K562 (cell line): ENCODE results near the gene PTPN14.

Experiments
- FOXK1 ChIP-seq: sonication (generic); formaldehyde crosslinking; IDR thresholded peaks from 2 replicates; pipeline ENCODE4 v1.8.0; 2022; ENCODE audit warnings: missing genetic modification reagents, mild to moderate bottlenecking, borderline replicate concordance
- IRF2 ChIP-seq: sonication (generic); formaldehyde crosslinking; IDR thresholded peaks from 2 replicates; pipeline ENCODE4 v1.8.1; 2022; ENCODE audit warnings: mild to moderate bottlenecking, missing genetic modification reagents
- JUND ChIP-seq, 2 experiments: IDR thresholded peaks; 2 replicates in 1 of 2; 3 replicates in 1 of 2; pipeline ENCODE4 v1.6.1; 2011; ENCODE audit warnings: borderline replicate concordance in 2 of 2, low read depth in 2 of 2, low read length in 2 of 2, improper control_type of control experiment in 1 of 2, missing biosample characterization in 1 of 2, missing genetic modification characterization in 1 of 2, missing genetic modification reagents in 1 of 2
- KAT7 ChIP-seq: sonication (generic); formaldehyde crosslinking; IDR thresholded peaks from 2 replicates; pipeline ENCODE4 v1.8.0; 2022; ENCODE audit warnings: missing genetic modification reagents, mild to moderate bottlenecking, borderline replicate concordance
- NR2C2 ChIP-seq, 2 experiments: fragments of 200-800 bp in 1 of 2; sonication (Bioruptor generic) in 1 of 2; sonication (generic) in 1 of 2; formaldehyde crosslinking in 1 of 2; IDR thresholded peaks; 2 replicates each; pipeline versions ENCODE4 v1.6.1 to v1.8.0; 2016 to 2022; ENCODE audit warnings: mild to moderate bottlenecking in 1 of 2, missing compliant biosample characterization in 1 of 2, missing genetic modification characterization in 1 of 2, missing genetic modification reagents in 1 of 2
- POLR2A ChIP-seq: fragments of 450-650 bp; conservative IDR thresholded peaks from 2 replicates; pipeline ENCODE4 v1.6.1; 2016
- RBFOX2 ChIP-seq: fragments of 200-400 bp; formaldehyde crosslinking; IDR thresholded peaks from 2 replicates; pipeline ENCODE4 v1.6.1; 2017; ENCODE audit warnings: low read depth, mild to moderate bottlenecking, low read length, moderate library complexity
- RCOR1 ChIP-seq, 2 experiments: IDR thresholded peaks; 2 replicates each; pipeline ENCODE4 v1.6.1; 2012; ENCODE audit warnings: low read depth in 2 of 2, low read length in 2 of 2, borderline replicate concordance in 1 of 2, improper control_type of control experiment in 1 of 2
- TCFL5 ChIP-seq: fragments of 250-450 bp; sonication (Bioruptor Pico); conservative IDR thresholded peaks from 2 replicates; pipeline ENCODE4 v1.6.1; 2021; ENCODE audit warnings: mild to moderate bottlenecking, moderate library complexity, matching md5 sums
- TF ChIP-seq, protein P1 (sequence below): sonication (generic); formaldehyde crosslinking; IDR thresholded peaks from 2 replicates; pipeline ENCODE4 v1.5.0; 2020; ENCODE audit warnings: missing genetic modification reagents
- TF ChIP-seq, protein P2 (sequence below): fragments of 450-650 bp; formaldehyde crosslinking; IDR thresholded peaks from 2 replicates; pipeline ENCODE4 v1.4.0; 2020; ENCODE audit warnings: mild to moderate bottlenecking, moderate library complexity
- TF ChIP-seq, protein P3 (sequence below), 3 experiments: IDR thresholded peaks in 2 of 3; conservative IDR thresholded peaks in 1 of 3; 2 replicates each; pipeline ENCODE4 v1.5.1; 2011 to 2012; ENCODE audit warnings: low read length in 3 of 3, mild to moderate bottlenecking in 3 of 3, control low read depth in 2 of 3, improper control_type of control experiment in 1 of 3, inconsistent platforms in 1 of 3, low read depth in 1 of 3, mixed read lengths in 1 of 3, moderate library complexity in 1 of 3; ENCODE audit not compliant: insufficient read depth in 2 of 3
- TF ChIP-seq, protein P4 (sequence below): sonication (generic); formaldehyde crosslinking; IDR thresholded peaks from 2 replicates; pipeline ENCODE4 v1.8.0; 2022; ENCODE audit warnings: mild to moderate bottlenecking, low read depth, missing genetic modification reagents

DNA sequence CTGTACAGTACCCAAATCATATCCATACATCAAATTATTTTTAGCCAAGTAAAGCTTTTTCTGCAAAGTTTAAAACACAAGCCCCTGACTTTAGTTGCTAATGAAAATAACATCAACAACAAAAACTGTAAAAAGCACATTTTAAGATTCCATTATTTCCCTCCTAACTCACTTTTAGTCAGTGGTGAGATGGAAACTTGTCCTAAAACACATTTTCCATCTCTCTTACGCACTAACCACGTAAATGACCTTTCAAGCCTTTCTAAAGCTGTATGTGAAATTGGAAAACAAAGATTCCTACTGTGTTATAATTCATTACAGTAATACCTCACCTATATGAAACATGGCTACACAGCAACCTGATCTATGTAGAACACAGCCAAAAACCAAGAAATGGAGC lies 77.5 kb downstream of the PTPN14 start:
- TF ChIP-seq, protein P1, sequence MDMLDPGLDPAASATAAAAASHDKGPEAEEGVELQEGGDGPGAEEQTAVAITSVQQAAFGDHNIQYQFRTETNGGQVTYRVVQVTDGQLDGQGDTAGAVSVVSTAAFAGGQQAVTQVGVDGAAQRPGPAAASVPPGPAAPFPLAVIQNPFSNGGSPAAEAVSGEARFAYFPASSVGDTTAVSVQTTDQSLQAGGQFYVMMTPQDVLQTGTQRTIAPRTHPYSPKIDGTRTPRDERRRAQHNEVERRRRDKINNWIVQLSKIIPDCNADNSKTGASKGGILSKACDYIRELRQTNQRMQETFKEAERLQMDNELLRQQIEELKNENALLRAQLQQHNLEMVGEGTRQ = no peak
- TF ChIP-seq NR2C2 (CRISPR knock-in tag; IDR thresholded peaks at IDR 0.05) = no peak
- TF ChIP-seq NR2C2 (tag; IDR thresholded peaks at IDR 0.05) = no peak
- no peak for TF ChIP-seq FOXK1
- TF ChIP-seq, protein P2, sequence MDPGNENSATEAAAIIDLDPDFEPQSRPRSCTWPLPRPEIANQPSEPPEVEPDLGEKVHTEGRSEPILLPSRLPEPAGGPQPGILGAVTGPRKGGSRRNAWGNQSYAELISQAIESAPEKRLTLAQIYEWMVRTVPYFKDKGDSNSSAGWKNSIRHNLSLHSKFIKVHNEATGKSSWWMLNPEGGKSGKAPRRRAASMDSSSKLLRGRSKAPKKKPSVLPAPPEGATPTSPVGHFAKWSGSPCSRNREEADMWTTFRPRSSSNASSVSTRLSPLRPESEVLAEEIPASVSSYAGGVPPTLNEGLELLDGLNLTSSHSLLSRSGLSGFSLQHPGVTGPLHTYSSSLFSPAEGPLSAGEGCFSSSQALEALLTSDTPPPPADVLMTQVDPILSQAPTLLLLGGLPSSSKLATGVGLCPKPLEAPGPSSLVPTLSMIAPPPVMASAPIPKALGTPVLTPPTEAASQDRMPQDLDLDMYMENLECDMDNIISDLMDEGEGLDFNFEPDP (CRISPR knock-in tag) = no peak
- no peak for TF ChIP-seq POLR2A
- TF ChIP-seq KAT7 (CRISPR knock-in tag) = no peak
- TF ChIP-seq, protein P3, sequence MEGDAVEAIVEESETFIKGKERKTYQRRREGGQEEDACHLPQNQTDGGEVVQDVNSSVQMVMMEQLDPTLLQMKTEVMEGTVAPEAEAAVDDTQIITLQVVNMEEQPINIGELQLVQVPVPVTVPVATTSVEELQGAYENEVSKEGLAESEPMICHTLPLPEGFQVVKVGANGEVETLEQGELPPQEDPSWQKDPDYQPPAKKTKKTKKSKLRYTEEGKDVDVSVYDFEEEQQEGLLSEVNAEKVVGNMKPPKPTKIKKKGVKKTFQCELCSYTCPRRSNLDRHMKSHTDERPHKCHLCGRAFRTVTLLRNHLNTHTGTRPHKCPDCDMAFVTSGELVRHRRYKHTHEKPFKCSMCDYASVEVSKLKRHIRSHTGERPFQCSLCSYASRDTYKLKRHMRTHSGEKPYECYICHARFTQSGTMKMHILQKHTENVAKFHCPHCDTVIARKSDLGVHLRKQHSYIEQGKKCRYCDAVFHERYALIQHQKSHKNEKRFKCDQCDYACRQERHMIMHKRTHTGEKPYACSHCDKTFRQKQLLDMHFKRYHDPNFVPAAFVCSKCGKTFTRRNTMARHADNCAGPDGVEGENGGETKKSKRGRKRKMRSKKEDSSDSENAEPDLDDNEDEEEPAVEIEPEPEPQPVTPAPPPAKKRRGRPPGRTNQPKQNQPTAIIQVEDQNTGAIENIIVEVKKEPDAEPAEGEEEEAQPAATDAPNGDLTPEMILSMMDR (IDR thresholded peaks at IDR 0.05 in 2 of 3, conservative IDR thresholded peaks at IDR 0.05 in 1 of 3; ENCODE audit: insufficient read depth in 2 of 3, low read depth in 1 of 3, low read length in 3 of 3) = no peak
- TF ChIP-seq, protein P4, sequence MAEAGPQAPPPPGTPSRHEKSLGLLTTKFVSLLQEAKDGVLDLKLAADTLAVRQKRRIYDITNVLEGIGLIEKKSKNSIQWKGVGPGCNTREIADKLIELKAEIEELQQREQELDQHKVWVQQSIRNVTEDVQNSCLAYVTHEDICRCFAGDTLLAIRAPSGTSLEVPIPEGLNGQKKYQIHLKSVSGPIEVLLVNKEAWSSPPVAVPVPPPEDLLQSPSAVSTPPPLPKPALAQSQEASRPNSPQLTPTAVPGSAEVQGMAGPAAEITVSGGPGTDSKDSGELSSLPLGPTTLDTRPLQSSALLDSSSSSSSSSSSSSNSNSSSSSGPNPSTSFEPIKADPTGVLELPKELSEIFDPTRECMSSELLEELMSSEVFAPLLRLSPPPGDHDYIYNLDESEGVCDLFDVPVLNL = no peak
- no peak for TF ChIP-seq RBFOX2
- TF ChIP-seq TCFL5 (CRISPR knock-in tag) = no peak
- TF ChIP-seq IRF2 = no peak
- TF ChIP-seq JUND (IDR thresholded peaks at IDR 0.05; ENCODE audit: borderline replicate concordance, low read depth, low read length) = no peak
- no peak for TF ChIP-seq JUND (tag; IDR thresholded peaks at IDR 0.05; ENCODE audit: borderline replicate concordance, low read depth, low read length)
- no peak for TF ChIP-seq RCOR1 (IDR thresholded peaks at IDR 0.05; ENCODE audit: borderline replicate concordance in 1 of 2, low read depth in 2 of 2, low read length in 2 of 2)
